ENCODE measurements around the gene LDLRAD2.

The LDLRAD2 gene

DNA sequence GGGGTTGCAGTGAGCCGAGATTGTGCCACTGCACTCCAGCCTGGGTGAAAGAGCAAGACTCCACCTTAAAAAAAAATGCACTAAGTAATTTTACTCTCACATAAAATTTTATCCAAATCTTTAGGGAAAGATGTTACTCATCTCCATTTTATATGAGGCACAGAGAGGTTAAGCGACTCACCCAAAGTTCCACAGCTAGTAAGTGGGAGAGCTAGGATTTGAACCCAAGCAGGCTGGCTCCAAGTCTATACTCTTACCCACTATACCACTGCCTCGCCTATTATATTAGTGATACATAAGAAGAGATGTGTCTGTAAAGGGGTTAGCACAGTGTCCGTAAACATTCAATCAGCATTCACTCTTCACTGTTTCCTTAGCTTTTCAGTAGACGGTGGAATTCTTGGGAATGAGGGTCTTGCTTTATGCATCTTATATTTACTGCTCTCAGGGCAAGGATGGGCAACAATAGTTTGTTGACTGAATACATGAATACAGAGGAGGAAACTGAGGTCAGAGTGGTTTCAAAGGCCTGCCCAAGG, 15.1 kb downstream of the LDLRAD2 start:
- no peaks in the 10 kb centered on the region for H3K4me1 Mint-ChIP-seq (ENCODE audit: low read depth)
- H3K4me3 Mint-ChIP-seq = no peak overlapping the region
- H3K27ac Mint-ChIP-seq = no peak overlapping the region

DNA sequence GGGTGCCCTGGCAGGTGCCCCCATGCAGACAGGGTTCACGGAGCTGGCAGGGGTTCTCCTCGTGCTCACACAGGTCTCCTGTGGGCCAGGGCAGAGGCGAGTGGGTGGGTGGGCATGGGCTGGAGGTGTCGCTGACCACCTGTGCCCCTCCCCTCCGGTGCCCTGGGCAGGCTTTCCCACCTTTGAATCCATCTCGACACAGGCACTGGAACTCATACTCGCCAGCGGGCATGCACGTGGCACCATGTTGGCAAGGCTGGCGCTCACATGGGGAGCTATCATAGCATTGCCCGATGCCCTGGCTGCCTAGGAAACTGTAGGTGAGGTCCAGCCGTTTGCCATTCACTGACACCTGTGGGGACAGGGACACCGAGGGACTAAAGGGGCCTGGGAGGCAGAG, 16.0 kb downstream of the LDLRAD2 start:
- no peaks in the 10 kb centered on the region for H3K36me3 Mint-ChIP-seq (ENCODE audit: low read depth)
- peaks cover 3% of the 10 kb centered on the region for H3K27me3 Mint-ChIP-seq
- no peak overlapping the region for H3K4me3 Mint-ChIP-seq

More for the DNA sequence above, 15.1 kb downstream of the LDLRAD2 start:
- Mint-ChIP-seq H3K27me3 (peaks cover 3% of the 10 kb centered on the region), H3K9me3 (no peaks in the 10 kb centered on the region), H3K36me3 (ENCODE audit: low read depth) (no peaks in the 10 kb centered on the region)

DNA sequence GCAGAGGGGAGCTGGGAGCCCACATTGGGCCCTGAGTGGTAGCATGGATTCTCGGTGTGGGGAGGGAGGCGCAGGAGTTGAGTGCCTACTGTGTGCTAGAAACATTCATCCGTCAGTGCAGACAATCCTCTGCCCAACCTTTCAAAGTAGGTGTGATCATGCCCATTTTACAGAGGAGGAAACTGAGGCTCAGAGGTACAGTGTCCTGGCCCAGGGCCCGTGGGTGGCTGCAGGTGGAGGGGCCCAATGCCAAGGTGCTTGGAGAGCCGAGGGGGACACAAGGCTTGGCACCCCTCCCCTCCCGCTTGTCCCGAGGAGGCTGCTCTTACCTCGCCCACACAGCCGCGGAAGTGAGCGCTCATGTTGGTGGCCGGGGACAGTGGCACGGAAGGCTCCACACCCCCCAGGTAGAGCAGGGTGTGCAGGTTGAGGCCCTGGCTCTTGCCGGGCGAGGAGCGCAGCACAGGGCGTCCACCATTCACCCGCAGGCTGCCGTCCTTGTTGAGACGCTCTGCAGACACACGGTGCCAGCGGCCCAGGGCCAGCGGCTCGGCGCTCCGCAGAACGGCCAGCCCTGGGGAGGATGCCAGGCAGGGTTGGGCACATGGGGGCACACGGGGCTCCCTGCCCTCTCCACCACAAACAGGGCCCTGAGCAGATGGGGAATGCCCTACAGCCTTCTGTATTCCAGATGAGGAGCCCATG, 16.6 kb downstream of the LDLRAD2 start:
- Mint-ChIP-seq H3K27ac (no peak overlapping the region), H3K9me3 (no peaks in the 10 kb centered on the region), H3K27me3 (peaks cover 2% of the 10 kb centered on the region), H3K4me1 (ENCODE audit: low read depth) (no peaks in the 10 kb centered on the region), H3K4me3 (no peak overlapping the region), H3K36me3 (ENCODE audit: low read depth) (peaks cover under 1% of the 10 kb centered on the region)

More for the DNA sequence above, 16.0 kb downstream of the LDLRAD2 start:
- Mint-ChIP-seq H3K27ac (no peak overlapping the region), H3K9me3 (no peaks in the 10 kb centered on the region), H3K4me1 (ENCODE audit: low read depth) (no peaks in the 10 kb centered on the region)

DNA sequence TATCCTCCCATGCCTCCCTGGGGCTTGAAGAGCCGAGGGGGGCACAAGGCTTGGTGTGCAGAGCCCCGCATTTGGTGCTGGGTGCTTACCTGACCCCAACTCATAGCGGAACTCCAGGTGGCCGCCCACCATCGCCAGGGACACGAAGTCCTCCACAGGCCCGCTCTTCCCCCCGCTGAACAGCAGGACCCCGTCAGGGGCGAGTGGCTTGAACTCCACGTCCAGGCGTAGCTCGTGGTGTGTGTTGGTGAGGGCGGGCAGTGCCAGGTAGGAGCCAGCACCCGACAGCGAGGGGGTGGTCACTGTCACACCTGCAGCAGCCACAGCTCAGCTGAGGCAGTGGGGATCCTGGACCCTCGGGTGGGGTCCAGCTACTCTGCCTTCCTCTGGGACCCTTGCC, 17.2 kb downstream of the LDLRAD2 start:
- H3K36me3 Mint-ChIP-seq (ENCODE audit: low read depth) = peaks cover 7% of the 10 kb centered on the region
- peaks cover 2% of the 10 kb centered on the region for H3K9me3 Mint-ChIP-seq
- H3K27me3 Mint-ChIP-seq = no peaks in the 10 kb centered on the region
- no peaks in the 10 kb centered on the region for H3K4me1 Mint-ChIP-seq (ENCODE audit: low read depth)
- no peak overlapping the region for H3K4me3 Mint-ChIP-seq
- no peak overlapping the region for H3K27ac Mint-ChIP-seq

DNA sequence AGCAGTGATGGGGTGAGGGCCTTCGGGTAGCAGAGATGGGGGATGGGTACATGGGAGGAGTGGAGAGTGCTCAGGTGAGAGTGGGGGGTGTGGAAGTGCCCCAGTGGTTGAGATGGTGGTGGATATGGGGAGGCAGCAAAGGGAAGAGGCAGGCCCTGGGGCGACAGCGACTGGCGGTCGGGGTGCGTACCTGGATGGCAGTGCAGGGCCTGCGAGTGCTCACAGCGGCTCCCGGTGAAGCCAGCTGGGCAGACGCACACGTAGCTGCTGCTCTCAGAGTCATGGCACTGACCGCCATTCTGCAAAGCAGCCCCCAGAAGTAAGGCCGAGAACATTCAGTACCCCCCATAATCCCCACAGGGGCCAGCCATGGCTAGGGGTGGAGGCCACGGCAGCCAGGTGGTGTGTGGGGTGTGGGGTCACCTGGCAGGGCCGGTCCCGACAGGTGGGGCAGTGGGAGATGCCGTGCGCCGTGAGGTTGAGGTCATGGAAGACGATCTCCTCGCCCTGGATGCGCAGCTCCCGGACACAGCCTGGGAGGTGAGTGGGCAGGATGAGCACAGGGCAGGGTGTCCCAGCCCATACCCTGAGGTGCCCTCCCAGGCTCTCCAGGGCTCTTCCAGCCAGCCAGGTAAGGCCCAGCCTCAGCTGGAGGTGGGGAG, 18.9 kb downstream of the LDLRAD2 start:
- Mint-ChIP-seq H3K27ac (no peak overlapping the region), H3K4me1 (ENCODE audit: low read depth) (no peaks in the 10 kb centered on the region), H3K4me3 (no peak overlapping the region), H3K36me3 (ENCODE audit: low read depth) (peaks cover 15% of the 10 kb centered on the region), H3K27me3 (no peaks in the 10 kb centered on the region), H3K9me3 (peaks cover 9% of the 10 kb centered on the region)

DNA sequence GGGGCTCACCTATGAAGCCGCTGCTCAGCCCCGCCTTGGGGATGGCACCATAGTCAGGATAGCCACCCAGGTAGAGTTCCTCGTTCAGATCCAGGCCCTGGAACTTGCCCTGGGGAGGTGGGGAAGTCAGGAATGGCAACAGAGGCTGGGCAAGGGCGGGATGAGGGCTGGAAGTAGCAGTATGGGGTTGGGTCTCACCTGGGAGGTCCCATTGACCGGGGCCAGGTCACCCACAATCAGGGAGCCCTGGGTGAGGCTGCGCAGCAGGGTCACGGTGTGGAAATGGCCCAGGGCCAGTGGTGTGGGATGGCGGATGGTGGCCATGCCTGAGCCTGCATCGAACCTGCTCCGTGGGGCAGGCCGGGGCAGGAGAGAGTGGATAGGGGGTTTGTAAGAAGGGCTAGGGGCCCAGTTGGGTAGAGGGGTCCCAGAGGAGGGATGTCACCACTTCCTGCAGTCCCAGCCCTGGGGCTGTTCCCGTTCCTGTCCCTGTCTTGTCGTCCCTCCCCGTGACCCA, 19.4 kb downstream of the LDLRAD2 start:
- no peak overlapping the region for H3K27ac Mint-ChIP-seq
- H3K9me3 Mint-ChIP-seq = peaks cover 9% of the 10 kb centered on the region
- H3K4me3 Mint-ChIP-seq = no peak overlapping the region
- no peaks in the 10 kb centered on the region for H3K4me1 Mint-ChIP-seq (ENCODE audit: low read depth)
- H3K27me3 Mint-ChIP-seq = no peaks in the 10 kb centered on the region
- H3K36me3 Mint-ChIP-seq (ENCODE audit: low read depth) = peaks cover 15% of the 10 kb centered on the region

DNA sequence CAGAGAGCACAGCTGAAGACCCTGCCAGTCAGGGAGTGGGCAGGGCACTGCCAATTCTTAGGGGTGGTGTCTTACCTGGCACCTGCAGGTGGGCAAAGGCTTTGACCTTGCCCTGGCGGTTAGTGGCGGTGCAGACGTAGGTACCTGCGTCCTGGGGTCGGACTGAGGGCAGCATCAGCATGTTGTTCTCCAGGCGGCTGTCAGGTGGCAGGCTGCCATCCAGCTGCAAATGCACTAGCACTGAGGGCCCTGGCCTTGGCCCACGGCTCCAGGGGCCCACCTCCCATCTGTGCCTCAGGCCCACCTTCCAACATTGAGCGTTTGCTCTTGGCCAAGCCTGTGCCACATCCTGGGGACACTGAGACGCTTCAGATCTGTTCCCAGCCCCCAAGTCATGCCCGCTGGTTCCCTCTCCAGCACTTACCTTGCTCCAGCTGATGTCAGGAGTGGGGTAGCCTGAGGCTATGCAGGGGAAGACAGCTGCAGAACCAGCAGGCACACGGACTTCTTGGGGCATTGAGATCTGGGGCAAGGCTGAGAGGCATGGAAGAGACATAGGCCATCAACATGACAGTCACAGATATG, 21.4 kb downstream of the LDLRAD2 start:
- Mint-ChIP-seq H3K27ac (no peak overlapping the region), H3K36me3 (ENCODE audit: low read depth) (peaks cover 15% of the 10 kb centered on the region), H3K27me3 (no peaks in the 10 kb centered on the region), H3K9me3 (peaks cover 9% of the 10 kb centered on the region), H3K4me1 (ENCODE audit: low read depth) (no peaks in the 10 kb centered on the region), H3K4me3 (no peak overlapping the region)

DNA sequence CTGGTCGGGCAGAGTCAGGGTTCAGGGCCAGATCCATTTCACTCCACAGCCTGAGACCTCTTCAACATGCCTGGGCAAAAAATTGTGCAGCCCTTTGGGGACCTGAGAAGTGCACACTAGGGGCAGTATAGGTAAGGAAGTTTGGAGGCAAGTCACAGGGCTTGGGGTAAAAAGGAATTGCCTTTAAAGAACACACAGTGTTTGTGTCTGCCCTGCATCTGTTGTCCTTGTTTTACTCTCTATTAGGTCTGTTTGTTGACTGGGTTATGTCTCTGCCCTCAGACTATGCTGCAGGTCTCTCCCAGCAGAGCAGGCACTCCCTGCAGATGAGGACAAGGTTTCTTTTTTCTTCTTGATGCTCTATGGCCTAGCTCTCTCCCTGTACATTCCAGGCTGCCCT, 22.0 kb downstream of the LDLRAD2 start:
- no peak overlapping the region for H3K27ac Mint-ChIP-seq
- H3K9me3 Mint-ChIP-seq = peaks cover 9% of the 10 kb centered on the region
- no peaks in the 10 kb centered on the region for H3K4me1 Mint-ChIP-seq (ENCODE audit: low read depth)
- H3K36me3 Mint-ChIP-seq (ENCODE audit: low read depth) = peaks cover 15% of the 10 kb centered on the region
- H3K27me3 Mint-ChIP-seq = no peaks in the 10 kb centered on the region
- no peak overlapping the region for H3K4me3 Mint-ChIP-seq

DNA sequence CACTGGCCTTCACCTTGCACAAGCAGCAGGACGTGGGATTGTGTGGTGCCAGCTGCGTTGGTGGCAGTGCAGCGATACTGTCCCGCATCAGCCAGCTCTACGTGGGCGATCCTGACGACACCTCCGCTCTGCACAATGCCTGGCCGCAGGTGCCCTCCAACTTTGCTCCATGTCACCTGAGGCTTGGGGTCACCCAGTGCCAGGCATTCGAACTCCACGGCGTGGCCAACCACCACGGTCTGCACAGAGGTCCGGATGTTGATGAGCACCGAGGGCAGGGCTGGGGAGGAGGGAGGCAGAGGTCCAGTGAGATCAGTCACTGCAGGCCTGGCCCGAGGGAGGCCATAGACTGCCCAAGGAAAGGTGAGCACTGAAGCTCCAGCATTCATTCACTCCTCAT, 22.6 kb downstream of the LDLRAD2 start:
- Mint-ChIP-seq H3K36me3 (ENCODE audit: low read depth) (peaks cover 15% of the 10 kb centered on the region), H3K4me3 (no peak overlapping the region), H3K9me3 (peaks cover 9% of the 10 kb centered on the region), H3K27me3 (no peaks in the 10 kb centered on the region), H3K27ac (no peak overlapping the region), H3K4me1 (ENCODE audit: low read depth) (no peaks in the 10 kb centered on the region)

DNA sequence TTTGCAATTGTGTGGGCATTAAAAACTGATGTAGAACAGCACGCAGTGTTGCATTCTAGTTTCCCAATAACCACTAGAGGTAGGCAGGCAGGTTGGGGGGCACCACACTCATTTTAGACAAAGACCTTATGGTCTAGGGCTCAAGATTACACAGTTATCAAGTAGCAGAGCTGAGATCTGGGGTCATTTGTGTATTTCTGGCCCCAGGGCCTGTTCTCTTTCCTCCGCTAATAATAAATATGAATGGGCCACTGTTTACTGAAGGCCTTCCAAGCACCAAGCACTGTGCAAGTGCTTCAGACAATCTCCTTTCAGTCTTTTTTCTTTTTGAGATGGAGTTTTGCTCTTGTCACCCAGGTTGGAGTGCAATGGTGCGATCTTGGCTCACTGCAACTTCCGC, 23.9 kb downstream of the LDLRAD2 start:
- Mint-ChIP-seq H3K27ac (no peak overlapping the region), H3K9me3 (peaks cover 9% of the 10 kb centered on the region), H3K27me3 (no peaks in the 10 kb centered on the region), H3K4me1 (ENCODE audit: low read depth) (no peaks in the 10 kb centered on the region), H3K4me3 (no peak overlapping the region), H3K36me3 (ENCODE audit: low read depth) (peaks cover 15% of the 10 kb centered on the region)

DNA sequence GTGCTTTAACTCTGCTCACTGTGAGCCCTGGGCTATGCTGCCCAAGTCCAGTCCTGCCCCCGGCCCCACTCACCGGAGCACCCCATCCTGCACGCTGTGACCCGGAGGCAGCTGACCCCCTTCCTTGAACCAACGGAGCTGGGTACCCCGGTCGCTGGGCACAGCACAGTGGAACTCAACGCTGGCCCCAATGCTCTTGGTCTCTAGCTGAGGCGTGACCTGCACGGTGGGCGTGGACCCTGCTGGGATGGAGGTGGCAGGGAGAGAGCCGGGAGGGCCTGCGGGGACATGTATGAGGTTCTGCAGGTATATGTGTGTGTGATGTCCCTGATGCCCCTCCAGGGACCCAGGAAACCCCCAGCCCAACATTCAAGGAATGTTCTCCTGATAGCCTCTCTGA, 24.7 kb downstream of the LDLRAD2 start:
- no peak overlapping the region for H3K4me3 Mint-ChIP-seq
- no peaks in the 10 kb centered on the region for H3K27me3 Mint-ChIP-seq
- no peak overlapping the region for H3K27ac Mint-ChIP-seq
- H3K9me3 Mint-ChIP-seq = peaks cover 9% of the 10 kb centered on the region
- H3K36me3 Mint-ChIP-seq (ENCODE audit: low read depth) = peaks cover 15% of the 10 kb centered on the region
- H3K4me1 Mint-ChIP-seq (ENCODE audit: low read depth) = no peaks in the 10 kb centered on the region

DNA sequence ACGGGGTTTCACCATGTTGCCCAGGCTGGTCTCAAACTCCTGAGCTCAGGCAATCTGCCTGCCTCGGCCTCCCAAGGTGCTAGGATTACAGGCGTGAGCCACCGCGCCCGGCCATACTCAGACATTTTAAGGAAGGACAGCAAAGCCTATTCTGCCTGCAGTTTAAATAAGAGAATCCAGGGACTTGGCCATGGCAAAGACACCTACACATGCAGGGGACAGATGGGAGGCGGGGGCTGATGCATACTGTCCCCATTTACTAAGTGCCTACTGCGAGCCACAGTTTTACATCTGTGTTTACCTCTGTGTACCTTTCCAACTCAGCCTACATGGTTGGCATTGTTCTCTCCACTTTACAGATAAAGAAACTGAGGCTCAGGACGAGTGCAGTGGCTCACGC, 25.4 kb downstream of the LDLRAD2 start:
- peaks cover 9% of the 10 kb centered on the region for H3K9me3 Mint-ChIP-seq
- no peaks in the 10 kb centered on the region for H3K27me3 Mint-ChIP-seq
- no peak overlapping the region for H3K27ac Mint-ChIP-seq
- peaks cover 15% of the 10 kb centered on the region for H3K36me3 Mint-ChIP-seq (ENCODE audit: low read depth)
- no peaks in the 10 kb centered on the region for H3K4me1 Mint-ChIP-seq (ENCODE audit: low read depth)
- no peak overlapping the region for H3K4me3 Mint-ChIP-seq

DNA sequence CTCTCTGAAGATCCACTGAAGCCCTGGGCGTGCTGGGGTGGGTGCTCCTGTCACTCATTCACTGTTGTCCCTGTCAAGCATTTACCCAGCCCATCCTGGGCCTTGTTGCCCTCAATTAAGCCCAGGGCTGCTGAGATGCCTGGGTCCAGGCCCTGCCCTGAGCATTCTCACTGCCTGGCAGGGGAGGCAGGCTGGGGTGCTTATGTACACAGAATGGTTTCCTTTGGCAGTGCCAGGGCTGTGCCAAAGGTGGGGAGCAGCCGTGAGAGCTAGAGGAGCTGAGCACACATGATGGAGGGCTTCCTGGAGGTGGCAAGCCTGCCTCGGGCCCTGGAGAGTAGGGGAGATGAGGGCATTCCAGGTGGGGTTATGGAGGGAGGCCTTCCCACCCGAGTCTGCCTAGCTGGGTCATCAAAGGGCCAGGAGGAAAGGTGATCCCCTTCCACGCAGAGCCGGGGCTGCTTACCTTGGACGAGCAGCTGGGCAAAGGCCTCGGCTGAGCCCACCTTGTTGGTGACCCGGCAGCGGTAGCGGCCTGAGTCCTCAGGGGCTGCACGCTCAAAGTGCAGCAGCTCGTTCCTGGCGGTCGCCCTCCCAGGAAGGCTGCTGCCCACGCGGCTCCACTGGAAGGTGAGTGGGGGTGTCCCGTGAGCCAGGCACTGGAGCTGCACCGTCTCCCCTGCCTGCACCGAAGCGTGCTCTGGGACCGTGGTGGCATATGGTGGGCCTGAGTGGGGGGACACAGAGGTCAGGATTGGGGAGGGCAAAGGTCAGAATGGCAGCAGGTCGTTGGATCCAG, 26.5 kb downstream of the LDLRAD2 start:
- Mint-ChIP-seq H3K4me1 (ENCODE audit: low read depth) (no peaks in the 10 kb centered on the region), H3K9me3 (peaks cover 9% of the 10 kb centered on the region), H3K4me3 (no peak overlapping the region), H3K27me3 (no peaks in the 10 kb centered on the region), H3K36me3 (ENCODE audit: low read depth) (peaks cover 15% of the 10 kb centered on the region), H3K27ac (no peak overlapping the region)

DNA sequence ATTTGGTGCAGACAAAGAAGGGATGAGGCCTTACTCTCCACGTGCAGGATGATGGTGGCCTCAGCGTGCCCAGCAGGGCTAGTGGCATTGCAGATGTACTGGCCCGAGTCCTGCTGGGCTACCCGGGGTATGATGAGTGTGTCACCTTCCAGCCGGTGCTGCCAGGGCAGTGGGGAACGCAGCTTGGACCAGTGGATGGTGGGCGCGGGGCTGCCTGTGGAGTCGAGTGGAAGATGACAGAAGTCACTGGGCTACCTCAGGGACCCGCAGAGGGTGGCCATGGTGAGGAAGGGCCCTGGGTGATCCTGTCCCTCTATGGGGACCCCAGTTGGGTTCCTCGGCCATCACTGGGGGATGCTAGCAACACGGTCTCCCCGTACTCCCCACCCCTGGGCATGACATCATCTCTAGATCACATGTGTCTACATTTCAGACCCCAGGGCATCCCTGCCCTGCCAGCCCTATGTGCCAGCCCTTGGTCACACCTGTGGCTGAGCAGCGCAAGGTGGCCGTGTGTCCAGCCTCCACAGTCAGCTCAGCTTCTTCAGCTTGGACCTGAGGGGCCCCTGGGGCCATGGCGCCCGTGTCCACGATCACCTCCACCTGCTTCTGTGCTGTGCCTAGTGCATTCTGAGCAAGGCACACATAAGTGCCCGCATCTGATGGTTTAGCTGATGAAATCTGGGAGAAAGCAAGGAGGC, 27.4 kb downstream of the LDLRAD2 start:
- Mint-ChIP-seq H3K27me3 (no peaks in the 10 kb centered on the region), H3K4me3 (no peak overlapping the region), H3K4me1 (ENCODE audit: low read depth) (no peaks in the 10 kb centered on the region), H3K9me3 (peaks cover 5% of the 10 kb centered on the region), H3K27ac (no peak overlapping the region), H3K36me3 (ENCODE audit: low read depth) (peaks cover 6% of the 10 kb centered on the region)
